Activated CD8-positive, alpha-beta memory T cell treated with anti-CD3 and anti-CD28 coated beads, Interleukin-2, amount 50 U/mL, for 48 hours (primary cell): ENCODE measurements around the gene OGDH.
"Not testable (repeated sequence)": the region's sequence is repeated elsewhere in the genome, so short reads cannot be mapped to it uniquely, and the experiment has no call there.

ENCODE experiments used
- DNase-seq: peaks from one replicate; pipeline ENCODE4 v3.0.0-alpha.2; 2020

OGDH gene

GRCh38 chr7:44581879-44582603, 24.4 kb upstream of the OGDH start, which contains the start of gene TMED4:
Gene TMED4 (minus strand): TSS chr7:44582231. CDS start chr7:44582206, 25 bp downstream.
- peak; percentile 100 for DNase-seq

GRCh38 chr7:44583146-44583865, 23.1 kb upstream of the OGDH start:
- no peak for DNase-seq

- DNase-seq: no peak
Observed at GRCh38 chr7:44587843-44588711, 18.4 kb upstream of the OGDH start.

- no peak for DNase-seq
Observed at GRCh38 chr7:44590910-44591309, 15.5 kb upstream of the OGDH start.

- no peak for DNase-seq
Observed at GRCh38 chr7:44595934-44596635, 10.3 kb upstream of the OGDH start.

GRCh38 chr7:44597181-44597580, 9.2 kb upstream of the OGDH start:
- DNase-seq: not testable (repeated sequence)

GRCh38 chr7:44599222-44599621, 7.2 kb upstream of the OGDH start:
- no peak for DNase-seq

GRCh38 chr7:44602576-44602910, 3.9 kb upstream of the OGDH start:
- no peak for DNase-seq

- no peak for DNase-seq
Observed at GRCh38 chr7:44603193-44603592, 3.2 kb upstream of the OGDH start.

GRCh38 chr7:44604941-44605340, 1.5 kb upstream of the OGDH start:
- no peak for DNase-seq

- DNase-seq: no peak
Observed at GRCh38 chr7:44607141-44608068, 978 bp downstream of the OGDH start.

- no peak for DNase-seq
Observed at GRCh38 chr7:44608916-44609648, 2.7 kb downstream of the OGDH start.

GRCh38 chr7:44609829-44610228, 3.4 kb downstream of the OGDH start:
- DNase-seq: no peak

- no peak for DNase-seq
Observed at GRCh38 chr7:44615149-44615611, 8.8 kb downstream of the OGDH start.

- DNase-seq: no peak
Observed at GRCh38 chr7:44615793-44616192, 9.4 kb downstream of the OGDH start.

- DNase-seq: no peak
Observed at GRCh38 chr7:44616545-44616944, 10.1 kb downstream of the OGDH start.

- no peak for DNase-seq
Observed at GRCh38 chr7:44617225-44617890, 10.9 kb downstream of the OGDH start.

- no peak for DNase-seq
Observed at GRCh38 chr7:44618045-44618444, 11.6 kb downstream of the OGDH start.

GRCh38 chr7:44618753-44619152, 12.3 kb downstream of the OGDH start:
- DNase-seq: no peak

- no peak for DNase-seq
Observed at GRCh38 chr7:44621034-44621749, 14.8 kb downstream of the OGDH start.
